ENCODE data around the gene AGBL1. TPM values are rescaled to one million over a fixed set of nuclear protein-coding genes. Genes with fewer than 3 reads are reported as not detected.
A peak's percentile ranks its signal among the peaks of the same experiment; 100 is the strongest.

The AGBL1 gene
- total RNA-seq, 6 experiments from 2014 or later, result not detected

DNA sequence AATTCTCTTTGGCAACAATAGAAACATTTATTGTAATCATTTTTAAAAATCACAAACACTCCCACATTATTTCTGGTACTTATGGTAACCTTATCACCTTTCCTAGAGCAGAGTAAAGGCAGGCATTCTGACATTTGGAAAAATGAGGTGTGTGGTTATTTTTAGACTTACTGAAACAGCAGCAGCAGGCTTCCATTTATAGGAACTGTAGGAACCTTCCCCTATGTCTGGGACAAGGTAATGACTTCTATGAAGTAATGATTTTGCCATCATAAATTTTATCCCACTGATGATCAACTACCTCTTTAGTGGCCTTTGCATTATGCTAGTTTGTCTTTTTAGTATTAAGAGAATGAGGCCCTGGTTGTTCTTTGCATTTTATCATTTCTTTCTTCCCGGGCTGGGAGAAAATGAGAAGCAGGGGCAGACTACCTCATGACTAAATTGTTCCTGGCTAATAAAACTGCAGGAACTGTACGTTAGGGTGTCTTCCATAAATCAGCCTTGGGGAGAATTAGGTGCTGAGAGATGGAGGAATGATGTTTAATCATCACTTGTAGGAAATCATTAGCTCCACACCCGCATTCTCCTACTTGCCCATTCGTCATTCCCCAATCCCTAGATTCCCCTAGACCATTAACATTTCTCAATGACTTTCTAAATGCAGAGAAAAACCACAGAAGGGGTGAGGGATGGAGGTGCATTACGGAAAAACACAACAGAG lies 680.3 kb downstream of the AGBL1 start:
- Histone ChIP-seq H3K9me3 (no peaks in the 10 kb centered on the region), H3K27ac (no peak overlapping the region), H3K27me3 (no peaks in the 10 kb centered on the region), H3K4me1 (no peaks in the 10 kb centered on the region), H3K4me3 (no peak overlapping the region), H3K36me3 (no peaks in the 10 kb centered on the region)
- ATAC-seq (no peak), DNase-seq (no peak)
- no peak for TF ChIP-seq POLR2A (IDR thresholded peaks at IDR 0.05)
- TF ChIP-seq, protein P1, sequence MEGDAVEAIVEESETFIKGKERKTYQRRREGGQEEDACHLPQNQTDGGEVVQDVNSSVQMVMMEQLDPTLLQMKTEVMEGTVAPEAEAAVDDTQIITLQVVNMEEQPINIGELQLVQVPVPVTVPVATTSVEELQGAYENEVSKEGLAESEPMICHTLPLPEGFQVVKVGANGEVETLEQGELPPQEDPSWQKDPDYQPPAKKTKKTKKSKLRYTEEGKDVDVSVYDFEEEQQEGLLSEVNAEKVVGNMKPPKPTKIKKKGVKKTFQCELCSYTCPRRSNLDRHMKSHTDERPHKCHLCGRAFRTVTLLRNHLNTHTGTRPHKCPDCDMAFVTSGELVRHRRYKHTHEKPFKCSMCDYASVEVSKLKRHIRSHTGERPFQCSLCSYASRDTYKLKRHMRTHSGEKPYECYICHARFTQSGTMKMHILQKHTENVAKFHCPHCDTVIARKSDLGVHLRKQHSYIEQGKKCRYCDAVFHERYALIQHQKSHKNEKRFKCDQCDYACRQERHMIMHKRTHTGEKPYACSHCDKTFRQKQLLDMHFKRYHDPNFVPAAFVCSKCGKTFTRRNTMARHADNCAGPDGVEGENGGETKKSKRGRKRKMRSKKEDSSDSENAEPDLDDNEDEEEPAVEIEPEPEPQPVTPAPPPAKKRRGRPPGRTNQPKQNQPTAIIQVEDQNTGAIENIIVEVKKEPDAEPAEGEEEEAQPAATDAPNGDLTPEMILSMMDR (IDR thresholded peaks at IDR 0.05), result no peak
- WGBS (ENCODE audit: insufficient coverage, low coverage, low lambda C conversion rate, missing lambda C conversion rate), result 45% methylated on average over 5 of the region's 5 CpGs
- intact Hi-C loops (cut with DNase I), result no loop called here

DNA sequence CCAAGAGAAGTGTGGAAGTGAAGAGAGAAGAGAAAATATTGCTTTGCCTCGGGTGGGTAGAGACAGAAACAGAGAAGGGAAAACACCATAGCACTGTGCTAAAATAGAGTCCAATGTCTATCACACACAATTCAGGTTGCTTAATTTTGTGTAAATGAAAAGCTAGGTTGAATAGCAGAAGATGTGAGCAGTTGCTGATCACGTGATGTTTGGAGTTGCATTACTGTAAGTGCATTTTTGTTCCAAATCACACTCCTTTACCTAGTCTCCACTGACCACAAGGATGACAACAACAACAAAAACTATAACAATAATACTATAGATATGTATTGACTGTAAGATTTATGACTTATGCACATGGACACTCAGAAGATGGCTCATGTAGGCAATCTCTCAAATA lies 683.2 kb downstream of the AGBL1 start:
- 34% methylated on average over 2 of the region's 2 CpGs for WGBS (ENCODE audit: insufficient coverage, low coverage, low lambda C conversion rate, missing lambda C conversion rate)
- no peaks in the 10 kb centered on the region for H3K9me3 ChIP-seq
- H3K27ac ChIP-seq, result no peak overlapping the region
- intact Hi-C loops (cut with DNase I), result no loop called here
- no peaks in the 10 kb centered on the region for H3K27me3 ChIP-seq
- H3K4me3 ChIP-seq, result no peak overlapping the region
- ATAC-seq (no peak), DNase-seq (no peak)
- H3K36me3 ChIP-seq, result no peaks in the 10 kb centered on the region
- TF ChIP-seq POLR2A (IDR thresholded peaks at IDR 0.05), result no peak
- no peaks in the 10 kb centered on the region for H3K4me1 ChIP-seq

DNA sequence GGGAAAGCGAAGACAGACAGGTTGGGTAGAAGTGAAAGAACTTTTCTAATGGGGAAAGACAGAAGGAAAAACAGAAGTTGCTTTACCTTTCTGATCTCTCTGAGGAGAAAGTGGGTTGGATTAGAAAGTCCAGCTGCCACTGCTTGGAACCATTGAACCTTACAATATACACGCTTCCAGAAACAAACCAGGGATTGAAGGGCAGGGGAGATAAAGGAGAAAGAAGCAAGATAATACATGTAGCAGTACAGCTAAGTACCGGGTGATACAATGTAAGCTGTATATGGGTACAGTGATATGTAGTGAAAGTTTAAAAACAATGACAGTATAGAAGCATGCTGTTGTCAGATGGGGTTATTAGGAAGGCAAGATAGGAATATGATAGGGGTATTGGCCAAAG lies 684.4 kb downstream of the AGBL1 start:
- TF ChIP-seq, protein P1 (IDR thresholded peaks at IDR 0.05), result no peak
- TF ChIP-seq POLR2A (IDR thresholded peaks at IDR 0.05), result no peak
- DNase-seq, result no peak
- WGBS (ENCODE audit: insufficient coverage, low coverage, low lambda C conversion rate, missing lambda C conversion rate), result 36% methylated on average over 3 of the region's 3 CpGs
- Histone ChIP-seq H3K4me3 (no peak overlapping the region), H3K9me3 (no peaks in the 10 kb centered on the region), H3K27ac (no peak overlapping the region), H3K4me1 (no peaks in the 10 kb centered on the region), H3K27me3 (no peaks in the 10 kb centered on the region), H3K36me3 (no peaks in the 10 kb centered on the region)
- no peak for ATAC-seq
- intact Hi-C loops (cut with DNase I), result no loop called here

DNA sequence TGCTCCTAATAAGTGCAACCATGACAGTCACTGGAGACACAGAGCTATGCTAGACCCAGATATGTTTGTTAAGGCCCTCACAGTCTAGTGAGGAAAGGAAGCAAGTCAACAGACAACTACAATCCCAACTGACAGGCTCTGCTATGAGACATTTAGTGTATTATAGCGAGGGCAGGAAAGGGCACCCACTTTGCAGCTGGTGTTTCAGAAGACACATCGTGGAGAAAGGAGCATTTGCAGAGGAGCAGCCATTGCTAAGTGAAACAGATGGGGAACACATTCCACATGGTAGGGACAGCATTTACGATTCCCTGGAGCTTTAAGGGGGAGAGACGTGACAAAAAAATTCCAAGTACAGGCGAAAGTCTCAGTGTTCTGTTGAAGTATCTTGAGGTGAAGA lies 685.6 kb downstream of the AGBL1 start:
- TF ChIP-seq, protein P1 (IDR thresholded peaks at IDR 0.05), result no peak
- TF ChIP-seq POLR2A (IDR thresholded peaks at IDR 0.05), result no peak
- intact Hi-C loops (cut with DNase I), result no loop called here
- Histone ChIP-seq H3K4me3 (no peak overlapping the region), H3K9me3 (no peaks in the 10 kb centered on the region), H3K27ac (no peak overlapping the region), H3K36me3 (no peaks in the 10 kb centered on the region), H3K4me1 (no peaks in the 10 kb centered on the region), H3K27me3 (no peaks in the 10 kb centered on the region)
- DNase-seq (no peak), ATAC-seq (no peak)
- 51% methylated on average over 5 of the region's 5 CpGs for WGBS (ENCODE audit: insufficient coverage, low coverage, low lambda C conversion rate, missing lambda C conversion rate)

DNA sequence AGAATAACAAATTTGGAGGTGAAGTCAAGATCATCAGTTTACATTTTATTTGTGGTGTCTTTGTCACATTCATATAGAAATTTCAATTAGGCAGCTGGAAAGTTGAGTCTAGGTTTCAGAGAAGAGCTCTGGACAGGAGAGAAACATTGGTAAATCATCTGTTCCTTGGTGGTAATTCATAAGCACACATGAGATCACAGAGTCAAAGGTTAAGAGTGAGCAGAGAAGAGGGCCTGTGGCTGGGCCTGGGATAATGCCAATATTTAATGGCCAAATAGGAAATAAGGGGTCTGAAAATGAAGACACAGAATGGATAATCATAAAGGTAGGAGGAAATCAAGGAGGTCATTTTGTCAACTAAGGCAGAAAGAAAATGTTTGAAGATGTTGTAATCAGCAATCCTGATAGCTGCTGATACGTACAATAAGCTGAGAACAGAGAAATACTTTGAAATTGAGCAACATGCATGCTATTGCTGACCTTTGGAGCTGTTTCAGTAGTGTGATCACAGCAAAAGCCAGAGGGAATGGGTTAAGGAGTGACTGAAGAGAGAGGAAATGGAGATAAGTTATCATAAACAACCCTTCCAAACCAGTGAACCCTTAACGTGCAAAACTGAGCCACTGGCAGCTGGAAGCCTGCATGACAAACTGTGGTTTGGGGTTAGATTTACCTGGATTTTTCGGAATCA lies 692.8 kb downstream of the AGBL1 start:
- Histone ChIP-seq H3K27ac (no peak overlapping the region), H3K36me3 (no peaks in the 10 kb centered on the region), H3K4me1 (peaks cover 0 to 10% (median 2%) of the 10 kb centered on the region in 4 donors), H3K27me3 (no peaks in the 10 kb centered on the region), H3K9me3 (no peaks in the 10 kb centered on the region), H3K4me3 (no peak overlapping the region)
- TF ChIP-seq POLR2A (IDR thresholded peaks at IDR 0.05), result no peak
- TF ChIP-seq, protein P1 (IDR thresholded peaks at IDR 0.05), result no peak
- 26% methylated on average over 3 of the region's 3 CpGs for WGBS (ENCODE audit: insufficient coverage, low coverage, low lambda C conversion rate, missing lambda C conversion rate)
- peak; percentile 74 to 98 (median 88) for ATAC-seq
- no peak for DNase-seq
- intact Hi-C loops (cut with DNase I), result no loop called here

All from right lobe of liver (tissue), 6 donors.